Measurements from ENCODE around the gene GDAP1L1.

DNA sequence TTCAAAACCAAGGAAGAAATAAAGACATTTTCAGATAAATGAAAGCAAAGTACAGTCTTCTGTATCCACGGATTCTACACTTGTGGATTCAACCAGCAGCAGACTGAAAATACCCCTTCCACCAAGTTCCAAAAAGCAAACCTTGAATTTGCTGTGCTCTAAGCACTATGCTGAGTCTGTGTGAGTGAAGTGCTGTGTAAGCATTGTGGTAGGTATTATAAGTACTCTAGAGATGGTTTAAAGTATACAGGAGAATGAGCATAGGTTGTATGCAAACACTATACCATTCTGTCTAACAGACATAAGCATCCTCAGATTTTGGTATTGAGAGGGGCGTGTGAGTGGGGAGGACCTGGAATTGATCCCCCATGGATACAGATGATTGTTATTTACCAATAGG lies 46.1 kb upstream of the GDAP1L1 start:
- TF ChIP-seq, protein P1, sequence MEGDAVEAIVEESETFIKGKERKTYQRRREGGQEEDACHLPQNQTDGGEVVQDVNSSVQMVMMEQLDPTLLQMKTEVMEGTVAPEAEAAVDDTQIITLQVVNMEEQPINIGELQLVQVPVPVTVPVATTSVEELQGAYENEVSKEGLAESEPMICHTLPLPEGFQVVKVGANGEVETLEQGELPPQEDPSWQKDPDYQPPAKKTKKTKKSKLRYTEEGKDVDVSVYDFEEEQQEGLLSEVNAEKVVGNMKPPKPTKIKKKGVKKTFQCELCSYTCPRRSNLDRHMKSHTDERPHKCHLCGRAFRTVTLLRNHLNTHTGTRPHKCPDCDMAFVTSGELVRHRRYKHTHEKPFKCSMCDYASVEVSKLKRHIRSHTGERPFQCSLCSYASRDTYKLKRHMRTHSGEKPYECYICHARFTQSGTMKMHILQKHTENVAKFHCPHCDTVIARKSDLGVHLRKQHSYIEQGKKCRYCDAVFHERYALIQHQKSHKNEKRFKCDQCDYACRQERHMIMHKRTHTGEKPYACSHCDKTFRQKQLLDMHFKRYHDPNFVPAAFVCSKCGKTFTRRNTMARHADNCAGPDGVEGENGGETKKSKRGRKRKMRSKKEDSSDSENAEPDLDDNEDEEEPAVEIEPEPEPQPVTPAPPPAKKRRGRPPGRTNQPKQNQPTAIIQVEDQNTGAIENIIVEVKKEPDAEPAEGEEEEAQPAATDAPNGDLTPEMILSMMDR (IDR thresholded peaks at IDR 0.05), result no peak
- TF ChIP-seq, protein P2, sequence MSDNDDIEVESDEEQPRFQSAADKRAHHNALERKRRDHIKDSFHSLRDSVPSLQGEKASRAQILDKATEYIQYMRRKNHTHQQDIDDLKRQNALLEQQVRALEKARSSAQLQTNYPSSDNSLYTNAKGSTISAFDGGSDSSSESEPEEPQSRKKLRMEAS (IDR thresholded peaks at IDR 0.05; ENCODE audit: low read depth), result no peak
- TF ChIP-seq POLR2AphosphoS5 (IDR thresholded peaks at IDR 0.05; ENCODE audit: low read depth, low read length), result no peak
- TF ChIP-seq GABPA (IDR thresholded peaks at IDR 0.05; ENCODE audit: low read depth), result no peak
- TF ChIP-seq TAF1 (IDR thresholded peaks at IDR 0.05; ENCODE audit: borderline replicate concordance, low read depth, low read length), result no peak
- TF ChIP-seq, protein P3, sequence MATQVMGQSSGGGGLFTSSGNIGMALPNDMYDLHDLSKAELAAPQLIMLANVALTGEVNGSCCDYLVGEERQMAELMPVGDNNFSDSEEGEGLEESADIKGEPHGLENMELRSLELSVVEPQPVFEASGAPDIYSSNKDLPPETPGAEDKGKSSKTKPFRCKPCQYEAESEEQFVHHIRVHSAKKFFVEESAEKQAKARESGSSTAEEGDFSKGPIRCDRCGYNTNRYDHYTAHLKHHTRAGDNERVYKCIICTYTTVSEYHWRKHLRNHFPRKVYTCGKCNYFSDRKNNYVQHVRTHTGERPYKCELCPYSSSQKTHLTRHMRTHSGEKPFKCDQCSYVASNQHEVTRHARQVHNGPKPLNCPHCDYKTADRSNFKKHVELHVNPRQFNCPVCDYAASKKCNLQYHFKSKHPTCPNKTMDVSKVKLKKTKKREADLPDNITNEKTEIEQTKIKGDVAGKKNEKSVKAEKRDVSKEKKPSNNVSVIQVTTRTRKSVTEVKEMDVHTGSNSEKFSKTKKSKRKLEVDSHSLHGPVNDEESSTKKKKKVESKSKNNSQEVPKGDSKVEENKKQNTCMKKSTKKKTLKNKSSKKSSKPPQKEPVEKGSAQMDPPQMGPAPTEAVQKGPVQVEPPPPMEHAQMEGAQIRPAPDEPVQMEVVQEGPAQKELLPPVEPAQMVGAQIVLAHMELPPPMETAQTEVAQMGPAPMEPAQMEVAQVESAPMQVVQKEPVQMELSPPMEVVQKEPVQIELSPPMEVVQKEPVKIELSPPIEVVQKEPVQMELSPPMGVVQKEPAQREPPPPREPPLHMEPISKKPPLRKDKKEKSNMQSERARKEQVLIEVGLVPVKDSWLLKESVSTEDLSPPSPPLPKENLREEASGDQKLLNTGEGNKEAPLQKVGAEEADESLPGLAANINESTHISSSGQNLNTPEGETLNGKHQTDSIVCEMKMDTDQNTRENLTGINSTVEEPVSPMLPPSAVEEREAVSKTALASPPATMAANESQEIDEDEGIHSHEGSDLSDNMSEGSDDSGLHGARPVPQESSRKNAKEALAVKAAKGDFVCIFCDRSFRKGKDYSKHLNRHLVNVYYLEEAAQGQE (IDR thresholded peaks at IDR 0.05; ENCODE audit: low read depth, low read length), result no peak

Data from SK-N-SH (cell line).